Stimulated activated CD8-positive, alpha-beta memory T cell treated with anti-CD3 and anti-CD28 coated beads, Interleukin-15, amount 100 ng/mL, for 48 hours (primary cell): Measurements from ENCODE around the gene YEATS4.
"Not testable (repeated sequence)": the region's sequence is repeated elsewhere in the genome, so short reads cannot be mapped to it uniquely, and the experiment has no call there.

Experiments
- DNase-seq, 2 donors: peaks; one replicate each; pipeline ENCODE4 v3.0.0-alpha.2; 2020; ENCODE audit warnings: low read depth in 2 of 2

Gene YEATS4

GRCh38 chr12:69359531-69360347, at the start of gene YEATS4:
Gene YEATS4, plus strand, starts transcription at chr12:69359743. Its CDS starts 230 bp downstream, at chr12:69359973.
- DNase-seq: peak; percentile 82

- DNase-seq: no peak
Observed at GRCh38 chr12:69313209-69313608, 46.3 kb upstream of the YEATS4 start.

- DNase-seq: not testable (repeated sequence)
Observed at GRCh38 chr12:69316784-69317183, 42.8 kb upstream of the YEATS4 start.

GRCh38 chr12:69317233-69317632, 42.3 kb upstream of the YEATS4 start:
- not testable (repeated sequence) for DNase-seq

- DNase-seq: no peak
Observed at GRCh38 chr12:69318225-69318624, 41.3 kb upstream of the YEATS4 start.

DNA sequence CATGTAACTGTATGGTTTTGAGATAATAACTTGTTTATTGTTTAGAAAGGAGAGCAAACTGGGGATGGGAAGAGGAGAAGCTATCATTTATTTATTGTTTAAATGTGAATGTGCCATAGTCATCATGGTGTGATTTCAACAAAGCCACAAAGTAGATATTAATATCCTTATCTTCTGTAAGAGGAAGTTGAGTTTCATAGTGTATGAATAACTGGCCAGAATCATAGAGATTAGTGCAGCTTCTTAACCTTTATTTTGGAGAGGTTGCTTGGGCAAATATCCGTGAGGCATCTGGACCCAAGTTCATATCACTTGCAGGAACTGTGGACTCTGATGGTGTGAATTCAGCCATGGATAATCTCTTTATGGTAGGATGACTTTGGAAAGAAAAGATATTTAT, 38.2 kb upstream of the YEATS4 start:
- no peak for DNase-seq

DNA sequence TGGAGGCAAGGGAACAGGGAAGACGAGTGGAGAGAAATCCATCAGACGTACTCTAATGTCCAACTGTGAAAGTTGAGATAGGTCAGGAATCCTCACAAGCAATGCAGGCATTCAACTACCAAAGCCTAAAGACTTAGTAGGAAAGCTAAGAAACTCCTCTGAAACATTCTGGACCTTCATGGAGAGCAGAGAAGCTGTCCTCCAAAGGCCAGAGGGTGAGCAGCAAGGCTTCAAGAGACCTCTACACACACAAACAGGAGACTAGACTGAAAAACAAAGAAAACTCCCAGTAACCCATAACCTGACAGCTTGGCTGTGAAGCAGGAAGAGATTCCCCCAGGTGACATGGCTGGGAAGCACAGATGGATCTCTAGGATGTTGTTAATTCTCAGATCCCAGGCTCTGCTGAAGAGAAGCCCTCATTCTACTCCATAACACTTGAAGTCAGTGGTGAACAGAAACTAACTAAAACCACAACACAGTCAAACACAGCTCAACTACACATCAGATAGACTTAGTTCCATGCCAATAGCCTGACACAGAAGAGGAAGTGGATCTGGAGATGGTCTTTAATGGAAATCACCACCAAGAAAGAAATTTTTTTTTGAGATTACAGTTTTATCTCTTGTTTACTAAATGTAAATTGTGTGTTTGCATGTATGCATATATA, 34.6 kb upstream of the YEATS4 start:
- no peak for DNase-seq

DNA sequence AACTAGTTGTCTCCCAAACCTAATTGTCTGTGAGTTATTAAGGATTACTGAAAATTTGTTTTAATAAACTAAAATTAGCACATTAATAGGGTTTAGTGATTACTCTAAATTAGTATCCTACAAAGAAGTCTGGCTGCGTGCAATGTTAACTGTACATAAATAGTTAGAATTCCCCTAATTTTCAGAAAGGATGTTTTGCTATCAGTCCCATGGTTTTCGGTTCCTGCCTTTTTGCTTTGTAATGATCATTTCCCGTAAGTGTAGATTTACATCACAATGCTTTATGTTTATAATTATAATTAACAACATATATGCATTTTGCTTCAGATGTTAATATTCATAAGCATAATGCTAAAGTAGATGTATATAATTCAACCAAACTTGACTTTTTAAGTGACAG, 31.1 kb upstream of the YEATS4 start:
- no peak for DNase-seq

DNA sequence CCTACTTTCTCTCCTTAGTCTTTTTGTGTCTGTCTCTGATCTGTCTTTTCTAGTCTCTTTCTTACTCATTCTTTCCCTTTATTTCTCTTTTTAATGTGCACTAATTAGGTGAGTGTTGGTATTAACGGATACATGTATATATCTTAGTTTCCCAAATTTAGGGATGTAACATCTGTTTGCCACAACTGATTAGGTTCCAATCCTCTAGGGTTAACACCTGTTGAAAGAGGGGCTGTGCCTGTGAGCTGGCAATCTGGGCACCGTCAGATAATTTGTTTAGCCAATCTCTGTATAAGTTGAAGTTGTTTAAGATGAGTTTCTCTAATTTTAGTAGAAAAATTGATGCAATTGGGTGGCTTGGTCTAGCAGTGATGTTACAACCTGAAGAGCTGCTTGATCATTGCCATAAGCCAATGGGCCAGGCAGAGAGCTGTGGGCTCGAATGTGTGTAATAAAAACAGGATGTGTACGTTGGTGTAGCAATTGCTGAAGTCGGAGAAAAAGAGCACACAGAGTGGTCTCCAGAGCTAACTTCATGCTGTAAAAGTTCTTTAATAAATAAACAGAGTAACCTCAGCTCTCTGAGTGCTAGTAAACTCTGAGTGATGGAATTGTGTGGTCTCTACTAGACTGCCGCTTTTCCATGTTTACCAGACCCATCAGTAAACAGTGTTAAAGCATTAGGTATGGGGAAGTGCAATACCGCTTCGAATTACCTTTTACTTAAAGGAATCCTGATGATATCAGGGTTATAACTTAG, 29.7 kb upstream of the YEATS4 start:
- DNase-seq: no peak

DNA sequence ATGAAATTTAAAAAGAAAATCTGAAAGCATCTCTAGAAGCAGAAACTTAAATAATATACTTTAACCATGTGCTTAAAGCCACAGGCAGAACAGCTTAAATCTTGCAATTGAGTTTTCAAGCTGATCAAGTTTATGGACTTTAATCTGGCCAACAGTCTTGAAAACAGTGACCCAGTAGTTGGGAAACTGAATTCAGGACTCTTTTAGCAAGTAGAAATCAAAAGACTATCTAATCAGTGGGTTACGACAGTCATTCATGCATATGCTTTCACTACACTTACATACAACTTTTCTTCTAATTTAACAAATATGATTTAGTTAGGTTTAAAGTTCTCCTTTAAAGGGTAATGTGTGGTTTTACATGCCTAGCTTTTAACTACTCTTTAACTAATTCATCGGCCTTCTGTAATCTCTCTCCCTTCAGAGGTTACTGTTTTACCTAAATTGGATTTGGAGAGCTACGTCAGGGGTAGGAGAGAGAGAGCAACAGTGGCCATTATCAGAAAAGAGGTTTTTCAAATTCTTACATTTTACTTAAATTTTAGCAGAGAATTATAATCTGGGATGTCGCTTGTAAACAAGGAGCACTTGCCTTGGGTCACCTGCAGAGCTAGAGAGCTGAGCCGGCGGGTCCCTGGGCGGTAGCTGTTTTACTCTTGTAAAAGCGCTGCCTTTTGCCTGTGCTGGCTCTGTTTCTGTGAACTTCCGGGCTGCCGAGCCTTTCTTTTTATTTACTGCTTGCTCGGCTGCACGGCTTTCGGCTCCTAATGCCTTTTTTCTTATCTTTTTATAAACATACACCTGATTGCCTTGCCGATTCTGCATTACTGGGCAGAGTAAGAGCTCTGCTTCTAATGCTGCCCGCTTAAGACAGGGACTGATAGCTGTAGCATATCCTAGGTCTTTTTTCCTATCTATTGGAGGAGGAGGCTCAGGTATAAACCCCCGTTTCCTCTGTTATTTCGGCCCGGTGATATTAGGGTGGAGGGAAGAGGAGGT, 28.8 kb upstream of the YEATS4 start:
- DNase-seq: peak; percentile 8 to 20

DNA sequence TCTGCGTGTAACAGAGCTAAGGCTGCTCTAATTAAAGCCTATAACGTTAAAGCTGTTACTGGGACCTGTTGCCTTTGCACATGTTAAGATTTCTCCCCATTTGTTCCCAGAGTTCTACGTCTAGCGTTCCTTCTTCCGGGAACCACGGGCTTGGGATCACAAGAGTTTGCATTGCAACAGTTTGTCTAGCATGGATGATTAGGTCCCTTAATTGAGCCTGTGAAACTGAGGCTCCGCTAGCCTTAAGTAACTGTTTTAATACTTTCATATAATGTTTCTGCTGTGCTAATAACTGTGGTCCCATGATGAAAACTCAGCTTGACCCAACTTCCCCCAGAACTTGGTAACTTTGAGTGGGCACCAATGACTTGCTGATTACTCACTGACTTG, 28.0 kb upstream of the YEATS4 start:
- no peak for DNase-seq

DNA sequence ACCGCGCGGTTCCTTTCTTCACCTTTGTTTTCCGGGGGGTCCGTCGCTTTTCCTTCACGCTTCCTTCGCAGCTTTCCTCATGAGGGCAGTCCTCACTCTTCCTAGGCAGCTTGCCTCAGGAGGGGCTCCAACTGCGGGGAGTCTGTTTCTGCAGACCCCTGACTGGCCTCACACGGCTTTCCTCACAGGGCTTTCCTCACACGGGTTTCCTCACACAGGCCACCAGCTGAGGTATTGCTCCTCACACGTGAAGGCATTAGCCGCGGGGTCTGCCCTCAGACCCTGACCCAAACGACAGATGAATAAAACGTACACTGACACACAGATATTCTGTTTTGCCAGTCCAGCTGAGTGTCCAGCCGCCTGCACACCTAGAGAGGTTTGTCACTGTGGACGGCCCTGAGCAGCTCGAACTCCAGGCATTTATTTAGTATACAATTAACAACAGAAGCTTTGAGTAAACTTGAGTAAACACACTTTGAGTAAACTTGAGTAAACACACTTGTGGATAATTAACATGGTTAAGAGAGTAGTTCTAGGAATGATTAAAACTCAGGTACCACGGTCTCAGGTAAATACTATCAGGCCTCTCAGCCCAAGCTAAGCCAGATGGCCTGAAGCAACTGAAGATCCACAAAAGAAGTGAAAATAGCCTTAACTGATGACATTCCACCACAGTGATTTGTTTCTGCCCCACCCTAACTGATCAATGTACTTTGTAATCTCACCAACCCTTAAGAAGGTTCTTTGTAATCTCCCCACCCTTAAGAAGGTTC, 27.4 kb upstream of the YEATS4 start:
- DNase-seq: no peak

DNA sequence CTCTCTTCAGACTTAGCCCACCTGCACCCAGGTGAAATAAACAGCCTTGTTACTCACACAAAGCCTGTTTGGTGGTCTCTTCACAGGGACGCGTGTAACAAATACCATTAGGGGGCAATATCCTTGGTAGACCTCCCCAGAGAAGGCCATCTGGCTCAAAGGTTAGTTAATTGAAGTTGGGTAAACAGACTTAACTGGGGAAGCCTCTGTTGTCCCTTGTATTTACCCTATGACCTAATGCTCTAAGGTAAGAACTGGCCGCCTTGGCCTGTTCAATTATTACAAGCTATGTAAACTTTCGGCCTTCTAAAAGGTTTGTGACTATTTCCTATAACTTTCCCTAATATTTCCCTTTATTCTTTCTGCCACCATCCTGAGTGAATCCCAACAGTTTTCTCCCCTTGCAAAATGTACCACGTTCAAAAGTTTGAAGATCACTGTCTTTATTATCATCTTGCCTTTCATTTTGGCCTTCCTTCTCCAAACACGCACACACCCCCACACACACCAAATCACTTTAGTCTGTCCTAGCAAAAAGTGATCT, 26.7 kb upstream of the YEATS4 start:
- DNase-seq: no peak

DNA sequence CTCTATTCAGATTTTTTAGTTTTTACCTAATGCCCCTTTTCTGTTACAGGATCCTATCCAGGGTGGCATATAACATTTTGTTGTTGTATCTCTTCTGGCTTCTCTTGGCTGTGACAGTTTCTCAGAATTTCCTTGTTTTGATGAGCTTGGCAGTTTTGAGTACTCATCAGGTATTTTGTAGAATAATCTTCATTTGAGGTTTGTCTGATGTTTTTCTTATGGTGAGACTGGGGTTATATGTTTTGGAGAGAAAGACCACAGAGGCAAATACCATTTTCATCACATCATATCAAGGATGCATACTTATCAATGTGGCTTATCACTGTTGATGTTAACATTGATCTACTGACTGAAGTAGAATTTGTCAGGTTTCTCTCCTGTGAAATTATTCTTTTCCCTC, 25.4 kb upstream of the YEATS4 start:
- DNase-seq: no peak

GRCh38 chr12:69337311-69338090, 22.0 kb upstream of the YEATS4 start:
- no peak for DNase-seq

DNA sequence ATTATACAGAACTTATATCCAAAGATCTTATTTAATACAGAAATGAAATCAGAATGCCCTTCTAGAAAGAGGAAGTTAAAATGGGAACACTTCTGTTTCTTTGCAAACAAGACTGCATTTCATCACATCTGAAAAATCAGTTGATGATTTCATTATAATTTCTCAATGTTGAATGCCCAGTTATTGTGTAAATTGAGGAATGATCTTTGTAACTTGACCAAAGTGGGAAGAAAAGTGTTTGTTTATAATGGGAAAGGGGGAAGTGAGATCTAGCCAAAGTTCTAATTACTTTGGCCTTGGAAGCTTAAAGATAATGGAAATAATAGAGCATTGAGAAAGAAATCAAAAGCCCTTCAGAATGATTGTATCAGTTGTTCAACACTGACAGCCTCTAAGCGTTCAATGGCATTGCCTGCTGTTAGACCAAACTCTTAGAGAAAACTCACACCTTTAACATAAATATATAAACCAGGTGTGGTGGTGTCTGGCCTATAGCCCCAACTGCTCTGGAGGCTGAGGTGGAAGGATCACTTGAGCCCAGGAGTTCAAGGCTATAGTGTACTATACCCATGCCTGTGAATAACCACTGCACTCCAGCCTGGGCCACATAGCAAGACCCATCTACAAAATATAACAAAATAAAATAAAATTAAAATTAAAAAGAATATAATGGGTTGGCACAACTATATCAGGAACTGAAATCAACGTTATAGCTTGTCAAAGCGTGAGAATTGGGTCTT, 21.3 kb upstream of the YEATS4 start:
- DNase-seq: no peak

- DNase-seq: no peak
Observed at GRCh38 chr12:69338936-69339335, 20.6 kb upstream of the YEATS4 start.

GRCh38 chr12:69339999-69340398, 19.5 kb upstream of the YEATS4 start:
- no peak for DNase-seq

- no peak for DNase-seq
Observed at GRCh38 chr12:69341328-69341727, 18.2 kb upstream of the YEATS4 start.
